GM10266 (cell line): ENCODE data around the gene ITGB3BP.
"Not testable (repeated sequence)": the region's sequence is repeated elsewhere in the genome, so short reads cannot be mapped to it uniquely, and the experiment has no call there.

ENCODE experiments used
- DNase-seq: peaks from one replicate; pipeline ENCODE4 v3.0.0; 2012; ENCODE audit errors: extremely low spot score
- TF ChIP-seq, protein P1 (sequence below): IDR thresholded peaks from 2 replicates; pipeline ENCODE4 v1.5.1; 2012; ENCODE audit warnings: mild to moderate bottlenecking, low read depth; ENCODE audit not compliant: control insufficient read depth, insufficient read depth; ENCODE audit errors: missing control alignments

The ITGB3BP gene

DNA sequence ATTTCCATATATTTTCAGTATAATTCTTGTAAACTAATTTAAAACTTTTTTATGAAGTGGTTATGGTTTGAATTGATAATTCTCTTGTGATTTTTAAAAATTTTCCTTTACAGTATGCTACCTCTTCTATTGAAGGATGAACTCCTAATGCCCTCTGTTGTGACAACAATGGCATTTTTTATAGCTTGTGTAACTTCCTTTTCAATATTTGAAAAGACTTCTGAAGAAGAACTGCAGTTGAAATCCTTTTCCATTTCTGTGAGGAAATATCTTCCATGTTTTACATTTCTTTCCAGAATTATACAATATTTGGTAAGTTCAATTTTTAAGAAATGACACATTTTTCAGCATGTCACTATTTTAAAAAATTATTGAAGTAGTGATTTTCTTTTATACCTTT is 94.2 kb downstream of the ITGB3BP start:
- TF ChIP-seq, protein P1, sequence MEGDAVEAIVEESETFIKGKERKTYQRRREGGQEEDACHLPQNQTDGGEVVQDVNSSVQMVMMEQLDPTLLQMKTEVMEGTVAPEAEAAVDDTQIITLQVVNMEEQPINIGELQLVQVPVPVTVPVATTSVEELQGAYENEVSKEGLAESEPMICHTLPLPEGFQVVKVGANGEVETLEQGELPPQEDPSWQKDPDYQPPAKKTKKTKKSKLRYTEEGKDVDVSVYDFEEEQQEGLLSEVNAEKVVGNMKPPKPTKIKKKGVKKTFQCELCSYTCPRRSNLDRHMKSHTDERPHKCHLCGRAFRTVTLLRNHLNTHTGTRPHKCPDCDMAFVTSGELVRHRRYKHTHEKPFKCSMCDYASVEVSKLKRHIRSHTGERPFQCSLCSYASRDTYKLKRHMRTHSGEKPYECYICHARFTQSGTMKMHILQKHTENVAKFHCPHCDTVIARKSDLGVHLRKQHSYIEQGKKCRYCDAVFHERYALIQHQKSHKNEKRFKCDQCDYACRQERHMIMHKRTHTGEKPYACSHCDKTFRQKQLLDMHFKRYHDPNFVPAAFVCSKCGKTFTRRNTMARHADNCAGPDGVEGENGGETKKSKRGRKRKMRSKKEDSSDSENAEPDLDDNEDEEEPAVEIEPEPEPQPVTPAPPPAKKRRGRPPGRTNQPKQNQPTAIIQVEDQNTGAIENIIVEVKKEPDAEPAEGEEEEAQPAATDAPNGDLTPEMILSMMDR, result no peak
- DNase-seq, result no peak

DNA sequence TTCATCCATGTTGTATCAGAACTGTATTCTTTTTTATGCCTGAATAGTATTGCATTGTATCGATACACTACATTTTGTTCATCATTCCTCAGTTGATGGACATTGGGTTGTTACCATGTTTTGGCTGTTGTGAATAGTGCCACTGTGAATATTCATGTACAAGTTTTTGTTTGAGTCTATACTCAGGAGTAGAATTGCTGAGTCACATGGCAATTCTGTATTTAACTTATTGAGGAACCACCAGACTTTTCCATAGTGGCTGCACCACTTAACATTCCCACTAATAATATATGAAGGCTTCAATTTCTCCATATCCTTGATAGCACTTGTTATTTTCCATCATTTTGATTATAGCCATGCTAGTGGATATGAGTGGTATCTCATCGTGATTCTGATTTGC is 99.4 kb downstream of the ITGB3BP start:
- TF ChIP-seq, protein P1, result no peak

GRCh38 chr1:63420746-63421145 is 102.3 kb downstream of the ITGB3BP start:
- DNase-seq, result not testable (repeated sequence)

More for the DNA sequence above, 99.4 kb downstream of the ITGB3BP start:
- DNase-seq, result no peak

GRCh38 chr1:63418101-63418500 is 104.9 kb downstream of the ITGB3BP start:
- TF ChIP-seq, protein P1, result no peak
- no peak for DNase-seq

DNA sequence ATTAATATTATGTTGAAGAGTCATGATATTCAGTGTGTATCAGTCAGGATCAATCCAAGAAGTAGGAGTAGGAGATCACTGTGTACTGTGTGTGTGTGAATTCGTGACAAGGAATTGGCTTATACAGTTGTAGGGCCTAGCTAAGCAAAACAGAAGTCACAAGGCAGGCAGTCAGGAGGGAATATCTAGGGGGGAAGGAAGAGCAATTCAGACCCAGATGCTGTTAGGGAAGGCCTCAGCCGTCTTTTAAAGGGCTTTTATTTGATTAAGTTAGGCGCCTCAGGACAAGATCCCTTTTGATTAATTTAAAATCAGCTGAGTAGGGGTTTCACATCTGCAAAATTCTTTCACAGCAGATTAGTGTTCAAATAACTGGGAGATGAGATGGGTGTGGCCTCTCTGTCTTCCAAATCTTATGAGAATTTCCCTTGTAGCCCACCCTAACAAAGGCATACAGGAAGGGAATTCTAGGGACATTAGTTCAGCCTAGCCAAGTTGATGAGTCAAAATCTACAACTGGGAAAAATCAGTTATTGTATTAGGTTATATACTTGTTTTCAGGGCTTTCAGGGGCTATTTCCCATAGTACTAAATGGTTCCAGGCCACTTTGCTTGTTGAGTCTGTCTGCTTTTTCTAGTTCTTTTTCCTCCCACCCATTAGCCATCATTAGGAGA is 108.2 kb downstream of the ITGB3BP start:
- no peak for DNase-seq
- TF ChIP-seq, protein P1, result no peak

DNA sequence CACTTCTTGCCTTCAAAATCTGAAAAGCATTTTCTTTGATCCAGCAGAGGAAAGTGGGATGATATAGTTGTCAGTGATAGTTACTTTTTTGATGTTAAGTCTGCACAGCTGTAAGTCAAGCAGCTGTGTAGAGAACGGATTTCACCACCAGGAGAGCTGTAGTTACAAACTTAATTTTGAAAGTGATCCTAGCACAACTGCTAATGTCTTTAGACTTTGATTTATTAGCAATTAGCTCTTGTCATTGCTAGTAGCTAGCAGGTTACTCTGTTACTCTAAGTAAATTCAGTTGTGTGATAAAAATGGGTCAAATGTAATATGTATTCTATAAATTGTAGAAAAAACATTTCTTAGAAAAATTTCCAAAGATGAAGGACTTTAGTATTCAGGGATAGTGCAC is 109.6 kb downstream of the ITGB3BP start:
- DNase-seq, result no peak
- TF ChIP-seq, protein P1, result no peak

- no peak for DNase-seq
- TF ChIP-seq, protein P1, result no peak
Measured at GRCh38 chr1:63411066-63411465, 112.0 kb downstream of the ITGB3BP start.

GRCh38 chr1:63408331-63408730 is 114.7 kb downstream of the ITGB3BP start:
- no peak for DNase-seq

More at GRCh38 chr1:63408331-63408730, 114.7 kb downstream of the ITGB3BP start:
- TF ChIP-seq, protein P1, result no peak
